Mucosa of stomach (tissue), 1 donor: ENCODE data around the gene NFAM1.

Experiments used
- H3K27me3 ChIP-seq: one replicate; pipeline ENCODE4 v1.7.0; 2013; ENCODE audit warnings: mild to moderate bottlenecking, low read length; ENCODE audit not compliant: control insufficient read depth, insufficient read depth
- H3K36me3 ChIP-seq: one replicate; pipeline ENCODE4 v1.7.0; 2013; ENCODE audit warnings: low read length; ENCODE audit not compliant: control insufficient read depth, insufficient read depth
- H3K4me1 ChIP-seq: one replicate; pipeline ENCODE4 v1.7.0; 2013; ENCODE audit warnings: mild to moderate bottlenecking, low read length; ENCODE audit not compliant: control insufficient read depth, insufficient read depth
- H3K4me3 ChIP-seq: one replicate; pipeline ENCODE4 v1.7.0; 2013; ENCODE audit warnings: low read length
- H3K9ac ChIP-seq: one replicate; pipeline ENCODE4 v1.7.0; 2013; ENCODE audit warnings: mild to moderate bottlenecking, low read length, moderate library complexity
- H3K9me3 ChIP-seq: one replicate; pipeline ENCODE4 v1.7.0; 2013; ENCODE audit warnings: mild to moderate bottlenecking, low read length, moderate library complexity; ENCODE audit not compliant: control insufficient read depth
- donor health status: Pancreatic carcinoma.

NFAM1 gene

DNA sequence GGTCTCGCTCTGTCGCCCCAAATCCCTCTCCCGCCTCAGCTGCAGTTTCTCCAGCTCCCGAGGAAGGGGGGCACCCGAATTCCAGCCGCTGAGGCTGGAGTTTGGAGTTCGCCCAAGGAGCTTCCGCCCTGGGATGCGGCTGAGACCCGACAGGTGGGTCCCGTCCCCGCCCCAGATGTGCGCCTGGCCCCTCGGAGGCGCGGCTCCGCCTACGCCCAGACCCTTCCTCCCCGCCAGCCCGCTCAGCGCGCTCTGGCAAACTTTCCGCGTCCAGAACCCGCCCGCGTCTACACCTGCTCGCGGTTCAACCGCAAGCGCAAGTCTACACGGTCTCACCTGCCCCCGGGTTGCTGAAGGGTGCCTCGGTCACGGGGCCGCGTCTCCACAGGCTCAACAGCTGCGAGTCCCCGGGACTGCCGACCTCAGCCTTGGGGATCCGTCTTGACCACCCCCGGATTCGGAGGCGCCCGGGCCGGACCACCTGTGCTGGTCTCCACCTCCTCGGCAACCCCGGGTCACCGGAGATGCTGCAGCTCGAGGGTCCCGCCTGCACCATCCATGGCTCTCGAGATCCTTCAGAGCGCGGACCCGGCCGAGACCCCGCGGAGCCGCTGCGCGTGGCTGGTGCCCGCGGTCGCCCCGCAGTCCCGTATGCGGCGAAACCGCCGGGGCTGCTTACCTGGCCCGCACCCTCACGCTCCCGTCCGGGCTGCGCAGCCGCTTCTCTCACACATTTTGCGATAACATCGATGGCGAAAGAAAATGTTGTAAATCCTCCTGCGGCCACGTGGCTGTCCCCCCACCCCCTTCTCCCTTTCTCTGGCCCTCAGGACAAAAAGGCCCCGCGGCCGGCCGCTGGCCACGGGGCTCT lies 63.6 kb downstream of the NFAM1 start:
- no peaks in the 10 kb centered on the region for H3K36me3 ChIP-seq
- no peaks in the 10 kb centered on the region for H3K9me3 ChIP-seq
- H3K27me3 ChIP-seq: peaks cover 25% of the 10 kb centered on the region
- H3K9ac ChIP-seq: peak overlapping the region; percentile 56
- peak overlapping the region; percentile 36 for H3K4me3 ChIP-seq
- H3K4me1 ChIP-seq: peaks cover 35% of the 10 kb centered on the region

DNA sequence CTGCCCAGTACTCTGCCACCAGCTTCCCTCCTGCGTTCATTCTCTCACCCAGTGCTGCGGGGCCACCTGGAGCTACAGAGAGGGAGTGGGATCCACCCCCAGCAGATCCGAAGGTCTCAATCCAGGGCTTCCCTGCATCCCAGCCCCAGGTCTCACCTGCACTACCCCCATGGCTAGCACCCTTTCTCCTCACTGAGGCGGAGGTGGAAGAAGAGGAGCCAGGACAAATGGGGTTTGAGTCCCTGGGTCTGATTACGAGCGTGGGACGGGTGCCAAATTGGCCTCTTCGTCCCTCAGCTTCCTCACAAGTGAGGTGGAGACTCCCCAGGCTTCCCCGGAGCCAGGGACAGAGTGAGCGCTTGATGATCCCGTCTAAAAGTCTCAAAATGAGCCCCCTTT lies 64.2 kb downstream of the NFAM1 start:
- peak overlapping the region; percentile 56 for H3K9ac ChIP-seq
- peaks cover 35% of the 10 kb centered on the region for H3K4me1 ChIP-seq
- peak overlapping the region; percentile 36 for H3K4me3 ChIP-seq
- no peaks in the 10 kb centered on the region for H3K9me3 ChIP-seq
- H3K27me3 ChIP-seq: peaks cover 25% of the 10 kb centered on the region
- no peaks in the 10 kb centered on the region for H3K36me3 ChIP-seq

DNA sequence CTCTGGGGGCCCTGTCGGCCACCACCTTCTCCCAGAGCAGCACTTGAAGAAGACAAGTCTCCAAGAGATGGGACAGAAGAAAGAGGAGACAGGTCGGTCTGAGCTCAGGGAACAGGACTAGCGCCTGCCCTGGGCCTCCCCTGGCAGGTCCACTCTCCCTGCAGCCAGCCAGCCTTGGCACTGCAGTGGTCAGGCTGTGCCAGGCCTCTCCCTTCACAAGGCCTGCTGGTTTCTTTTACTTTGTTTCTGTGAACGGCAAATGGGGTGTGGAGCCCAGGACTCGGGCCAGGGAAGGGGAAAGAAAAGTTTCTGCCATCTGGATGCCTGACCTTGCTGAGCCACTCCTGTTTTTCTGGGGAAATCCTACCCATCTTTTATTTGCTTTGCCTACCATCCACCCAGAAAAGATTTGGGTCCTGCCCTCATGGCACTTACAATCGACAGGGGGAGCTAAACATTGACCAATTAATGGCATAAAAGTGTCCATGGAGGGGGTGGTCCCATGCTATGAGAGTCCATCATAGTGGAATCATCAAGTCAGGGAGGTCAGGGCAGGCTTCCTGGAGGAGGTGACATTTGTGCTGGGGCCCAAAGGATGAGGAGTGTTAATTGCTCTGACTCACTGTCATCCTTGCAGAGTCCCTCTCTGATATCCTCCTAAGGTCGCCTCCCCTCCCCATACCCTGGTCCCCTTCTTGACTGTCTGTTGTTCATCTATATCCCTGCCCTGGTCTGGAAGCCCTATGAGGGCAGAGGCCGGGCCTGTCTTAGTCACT lies 65.2 kb downstream of the NFAM1 start:
- Histone ChIP-seq H3K4me3 (no peak overlapping the region), H3K9ac (no peak overlapping the region), H3K36me3 (no peaks in the 10 kb centered on the region), H3K27me3 (peaks cover 29% of the 10 kb centered on the region), H3K4me1 (peaks cover 35% of the 10 kb centered on the region), H3K9me3 (no peaks in the 10 kb centered on the region)

DNA sequence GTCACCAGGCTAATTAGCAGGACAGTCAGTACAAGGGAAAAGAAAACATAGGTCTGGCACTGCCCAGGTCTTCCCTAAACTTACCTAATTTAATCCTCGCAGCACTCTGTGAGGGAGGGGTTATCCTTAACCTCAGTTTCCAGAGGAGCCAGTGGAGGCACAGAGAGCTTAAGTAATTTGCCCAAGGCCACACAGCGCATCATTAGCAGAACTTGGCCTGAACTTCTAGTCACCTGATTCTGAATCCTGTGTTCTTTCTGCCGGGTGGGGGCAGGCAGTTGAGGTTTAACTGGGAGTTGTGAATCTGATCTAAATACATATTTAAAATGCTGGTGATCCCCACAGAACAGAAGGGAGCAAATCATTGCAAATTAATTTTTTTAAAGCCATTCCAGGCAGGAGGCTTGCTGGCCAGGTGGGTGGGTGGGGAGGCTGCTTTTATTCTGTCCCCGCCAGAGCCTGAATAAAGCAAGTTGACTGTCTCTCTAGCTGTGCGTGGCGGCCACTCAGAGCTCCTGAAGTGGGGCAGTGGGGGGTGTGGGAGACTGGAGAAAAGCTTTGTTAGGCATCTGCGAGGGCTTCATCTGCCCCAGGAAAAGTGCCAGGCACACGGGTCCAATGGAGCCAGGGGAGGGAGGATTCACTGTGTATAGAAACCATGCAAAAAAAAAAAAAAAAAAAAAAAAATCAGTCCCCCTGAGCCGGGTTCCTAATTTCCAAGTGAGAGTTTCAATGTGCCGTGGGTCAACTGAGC lies 66.1 kb downstream of the NFAM1 start:
- Histone ChIP-seq H3K4me3 (no peak overlapping the region), H3K36me3 (no peaks in the 10 kb centered on the region), H3K9me3 (no peaks in the 10 kb centered on the region), H3K9ac (no peak overlapping the region), H3K27me3 (peaks cover 34% of the 10 kb centered on the region), H3K4me1 (peaks cover 35% of the 10 kb centered on the region)

DNA sequence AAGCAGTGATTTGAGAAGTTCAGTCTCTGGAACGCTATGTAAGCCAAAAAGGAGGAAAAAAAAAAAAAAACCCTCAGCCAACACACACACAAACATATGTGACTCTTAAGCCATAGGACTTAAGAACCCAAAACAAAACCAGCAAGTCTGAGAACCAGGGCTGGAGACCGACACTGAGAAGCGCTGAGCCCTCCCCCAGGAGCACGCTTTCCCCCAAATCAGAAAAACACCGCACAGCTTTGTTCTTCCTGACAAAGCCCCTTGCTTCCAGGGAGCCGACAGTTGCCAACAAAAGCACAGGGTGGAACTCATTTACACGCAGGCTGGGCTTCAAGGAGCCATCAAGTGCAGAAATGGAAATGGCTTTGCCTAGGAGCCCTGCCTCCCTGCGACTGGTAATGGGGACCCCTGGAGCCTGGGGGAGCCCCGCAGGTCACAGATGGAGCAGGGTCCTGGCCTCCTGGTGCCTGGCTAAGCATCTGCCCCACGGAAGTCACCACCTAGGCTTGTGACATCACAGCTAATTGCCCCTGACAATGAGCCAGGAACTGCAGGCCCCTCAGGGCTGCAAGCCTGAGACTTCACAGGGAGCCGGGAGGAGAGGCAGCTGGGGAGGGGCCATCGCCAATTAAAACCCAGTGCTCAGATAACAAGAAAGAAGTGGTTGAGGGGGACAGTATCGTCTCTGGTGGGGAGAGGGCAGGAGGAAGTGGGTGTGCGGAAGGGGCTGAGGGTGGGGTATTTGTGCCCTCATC lies 66.9 kb downstream of the NFAM1 start:
- Histone ChIP-seq H3K27me3 (peaks cover 34% of the 10 kb centered on the region), H3K4me3 (no peak overlapping the region), H3K9ac (no peak overlapping the region), H3K4me1 (peaks cover 36% of the 10 kb centered on the region), H3K36me3 (no peaks in the 10 kb centered on the region), H3K9me3 (no peaks in the 10 kb centered on the region)

DNA sequence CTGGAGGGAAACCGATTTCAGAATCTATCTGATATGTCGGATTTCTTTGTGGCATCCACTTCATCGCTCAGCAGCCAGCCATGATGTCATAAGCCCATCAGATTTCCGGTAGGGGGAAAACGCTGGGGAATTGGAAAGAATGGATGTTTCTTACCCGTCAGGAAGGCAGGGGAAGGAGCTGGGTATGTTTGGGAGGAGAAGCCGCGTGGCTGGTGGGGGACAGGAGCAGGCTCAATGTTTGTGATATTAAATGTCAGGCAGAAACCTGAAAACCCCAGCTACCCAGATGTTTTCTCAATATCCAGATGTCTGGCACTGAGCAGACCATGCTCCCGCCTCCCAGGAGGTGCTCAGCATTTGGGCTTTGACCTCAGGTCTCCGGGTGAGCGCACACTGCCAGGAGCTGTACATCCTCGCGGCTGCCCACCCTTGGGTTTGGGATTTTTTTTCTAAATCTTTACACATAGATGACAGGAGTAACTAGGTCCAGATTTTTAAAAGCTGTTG lies 67.5 kb downstream of the NFAM1 start:
- Histone ChIP-seq H3K9ac (no peak overlapping the region), H3K4me1 (peaks cover 39% of the 10 kb centered on the region), H3K36me3 (no peaks in the 10 kb centered on the region), H3K9me3 (no peaks in the 10 kb centered on the region), H3K27me3 (peaks cover 34% of the 10 kb centered on the region), H3K4me3 (no peak overlapping the region)

DNA sequence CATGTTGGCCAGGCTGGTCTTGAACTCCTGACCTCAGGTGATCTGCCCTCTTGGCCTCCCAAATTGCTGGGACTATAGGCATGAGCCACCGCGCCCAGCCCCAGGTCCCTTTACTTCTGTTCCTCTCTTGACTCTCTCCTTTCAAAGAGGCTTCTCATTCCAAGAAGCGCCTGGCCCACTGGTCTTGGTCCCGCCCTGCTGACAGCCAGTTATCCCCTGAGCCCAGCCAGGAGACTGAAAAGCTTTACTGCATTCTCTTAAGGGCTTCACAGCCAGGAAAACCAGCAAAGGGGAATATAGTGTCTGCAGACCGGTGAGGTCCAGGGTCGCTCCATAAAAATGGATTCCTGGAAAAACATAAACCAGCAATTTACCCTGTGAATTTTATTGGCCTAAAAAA lies 68.3 kb downstream of the NFAM1 start:
- H3K9me3 ChIP-seq: no peaks in the 10 kb centered on the region
- no peak overlapping the region for H3K4me3 ChIP-seq
- H3K4me1 ChIP-seq: peaks cover 35% of the 10 kb centered on the region
- H3K9ac ChIP-seq: no peak overlapping the region
- H3K27me3 ChIP-seq: peaks cover 34% of the 10 kb centered on the region
- no peaks in the 10 kb centered on the region for H3K36me3 ChIP-seq

DNA sequence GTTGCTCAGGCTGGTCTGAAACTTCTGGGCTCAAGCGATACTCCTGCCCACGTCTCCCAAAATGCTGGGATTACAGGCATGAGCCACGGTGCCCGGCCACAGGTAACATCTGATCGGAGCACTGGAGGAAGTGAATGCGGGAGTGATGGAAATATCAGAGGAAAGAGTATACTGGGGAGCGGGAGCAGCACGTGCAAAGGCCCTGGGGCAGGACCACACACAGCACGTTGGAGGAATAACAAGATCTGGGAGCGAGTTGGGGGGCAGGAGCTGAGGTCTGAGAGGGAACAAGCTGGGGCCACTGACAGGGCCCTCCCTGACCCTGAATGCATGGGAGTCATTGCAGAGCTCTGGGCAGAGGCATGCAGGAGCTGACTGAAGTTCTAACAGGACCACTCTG lies 70.7 kb downstream of the NFAM1 start:
- H3K36me3 ChIP-seq: no peaks in the 10 kb centered on the region

DNA sequence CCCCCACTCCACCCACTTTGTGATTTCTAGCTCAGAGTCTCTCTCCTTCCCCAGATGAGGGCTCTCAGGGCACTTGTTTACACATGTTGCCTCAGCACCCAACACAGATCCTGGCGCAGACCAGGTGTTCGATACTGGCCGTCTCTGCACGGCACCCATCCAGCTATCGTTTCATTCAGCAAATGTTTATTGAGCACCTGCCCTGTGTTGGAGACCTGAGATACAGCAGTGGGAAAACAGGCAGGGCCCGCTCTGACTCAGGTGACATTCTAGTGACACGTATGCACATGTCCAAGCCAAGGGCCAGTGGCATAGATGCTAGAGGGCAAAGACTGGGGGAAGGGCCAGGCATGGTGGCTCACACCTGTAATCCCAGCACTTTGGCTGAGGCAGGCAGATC lies 71.9 kb downstream of the NFAM1 start:
- no peak overlapping the region for H3K9ac ChIP-seq
- H3K36me3 ChIP-seq: no peaks in the 10 kb centered on the region
- H3K4me3 ChIP-seq: no peak overlapping the region
- H3K27me3 ChIP-seq: peaks cover 9% of the 10 kb centered on the region
- no peaks in the 10 kb centered on the region for H3K9me3 ChIP-seq
- H3K4me1 ChIP-seq: peaks cover 14% of the 10 kb centered on the region

More for the DNA sequence above, 70.7 kb downstream of the NFAM1 start:
- no peak overlapping the region for H3K4me3 ChIP-seq
- peaks cover 21% of the 10 kb centered on the region for H3K4me1 ChIP-seq
- peaks cover 12% of the 10 kb centered on the region for H3K27me3 ChIP-seq
- no peaks in the 10 kb centered on the region for H3K9me3 ChIP-seq
- H3K9ac ChIP-seq: no peak overlapping the region

DNA sequence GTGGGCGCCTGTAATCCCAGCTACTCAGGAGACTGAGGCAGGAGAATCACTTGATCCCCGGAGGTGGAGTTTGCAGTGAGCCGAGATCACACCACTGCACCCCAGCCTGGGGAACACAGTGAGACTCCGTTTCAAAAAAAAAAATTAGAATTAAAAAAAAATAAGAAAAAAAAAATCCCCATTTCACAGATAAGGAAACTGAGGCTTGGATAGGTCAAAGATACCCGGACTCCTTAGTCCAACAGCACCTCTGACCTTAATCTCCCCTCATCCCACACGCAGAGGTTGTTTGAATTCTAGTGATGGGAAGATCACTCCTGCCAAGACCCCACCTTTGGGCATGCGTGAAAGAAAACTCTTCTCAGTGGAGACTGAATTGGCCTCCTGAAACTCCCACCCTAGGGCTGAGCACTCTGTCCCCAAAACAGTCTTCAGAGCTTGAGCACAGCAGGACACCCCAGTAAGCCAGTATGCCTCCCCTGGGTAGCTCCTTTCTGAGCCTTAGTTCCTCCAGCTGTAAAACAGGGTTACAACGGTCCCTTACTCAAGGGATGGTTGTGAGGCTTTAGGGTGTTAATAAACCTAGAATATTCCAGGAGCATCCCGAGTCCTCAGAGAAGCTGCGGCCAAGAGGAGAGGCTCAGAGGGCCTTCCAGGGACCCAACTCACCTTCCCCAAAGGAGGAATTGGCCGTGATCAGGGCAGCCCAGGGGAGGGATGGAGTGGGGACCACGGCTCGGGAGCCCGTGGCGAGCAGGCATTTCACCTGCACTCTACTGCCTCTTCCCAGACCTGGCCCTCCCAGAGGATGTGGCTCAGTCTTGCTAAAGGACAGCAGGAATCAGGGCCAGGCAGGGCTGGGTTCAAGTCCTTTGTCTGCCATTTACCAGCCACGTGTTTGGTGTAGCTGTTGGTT lies 73.3 kb downstream of the NFAM1 start:
- H3K4me3 ChIP-seq: no peak overlapping the region

More for the DNA sequence above, 73.3 kb downstream of the NFAM1 start:
- Histone ChIP-seq H3K4me1 (peaks cover 11% of the 10 kb centered on the region), H3K9me3 (no peaks in the 10 kb centered on the region), H3K36me3 (no peaks in the 10 kb centered on the region), H3K27me3 (peaks cover 9% of the 10 kb centered on the region), H3K9ac (no peak overlapping the region)
